PC-9 (cell line): ENCODE measurements around the gene CABYR. TPM values are rescaled to one million over a fixed set of nuclear protein-coding genes. Genes with fewer than 3 reads are reported as not detected.

Experiments used
- BruUV-seq: library from RNA; stranded (reverse); fragments of 400-500 nt; replicated peaks from 2 replicates; lab custom pipeline; 2021; lab: Mats Ljungman, UMichigan
- CTCF ChIA-PET: fragments of 300-600 bp; sonication (Branson Sonifier 250); formaldehyde crosslinking; loops from one replicate; lab custom pipeline; 2022; ENCODE audit warnings: antibody characterized with exemption; lab: Charles Lee
- POLR2A ChIA-PET: fragments of 300-600 bp; sonication (Branson Sonifier 250); formaldehyde crosslinking; loops from one replicate; lab custom pipeline; 2022; ENCODE audit warnings: antibody characterized with exemption; ENCODE audit not compliant: unreplicated experiment; lab: Charles Lee
- DNase-seq, 2 experiments: peaks; one replicate each; pipeline versions ENCODE4 v3.0.0 to v3.0.0-alpha.2; 2015 to 2022; ENCODE audit warnings: mixed read lengths in 1 of 2
- H2AFZ ChIP-seq: fragments of 200-600 bp; sonication (generic); 2 replicates; pipeline ENCODE4 v1.8.1; 2017; ENCODE audit warnings: antibody characterized with exemption
- H3F3A ChIP-seq: fragments of 200-600 bp; sonication (generic); 2 replicates; pipeline ENCODE4 v1.8.1; 2017; ENCODE audit warnings: antibody characterized with exemption, mild to moderate bottlenecking, low read depth; ENCODE audit not compliant: insufficient read depth
- H3K27ac ChIP-seq: fragments of 200-600 bp; sonication (generic); 2 replicates; pipeline ENCODE4 v1.6.1; 2016; ENCODE audit warnings: mixed run types
- H3K27me3 ChIP-seq: fragments of 200-600 bp; sonication (generic); 2 replicates; pipeline ENCODE4 v1.6.1; 2016; ENCODE audit warnings: low read depth, mixed run types; ENCODE audit not compliant: insufficient read depth
- H3K36me3 ChIP-seq: fragments of 200-600 bp; sonication (generic); 2 replicates; pipeline ENCODE4 v1.6.1; 2016; ENCODE audit warnings: low read depth, mixed run types
- H3K4me1 ChIP-seq: fragments of 200-600 bp; sonication (generic); replicated peaks from 2 replicates; pipeline ENCODE4 v1.6.1; 2016; ENCODE audit warnings: mixed run types; ENCODE audit not compliant: insufficient read depth
- H3K4me2 ChIP-seq: fragments of 200-600 bp; sonication (generic); 2 replicates; pipeline ENCODE4 v1.6.1; 2017; ENCODE audit warnings: mixed run types
- H3K4me3 ChIP-seq: fragments of 200-600 bp; sonication (generic); 2 replicates; pipeline ENCODE4 v1.6.1; 2016; ENCODE audit warnings: mixed run types
- H3K79me2 ChIP-seq: fragments of 200-600 bp; sonication (generic); 2 replicates; pipeline ENCODE4 v1.6.1; 2017; ENCODE audit warnings: low read depth, mixed run types
- H3K9me2 ChIP-seq: fragments of 200-600 bp; sonication (generic); 2 replicates; pipeline ENCODE4 v1.8.1; 2017; ENCODE audit warnings: mild to moderate bottlenecking; ENCODE audit not compliant: insufficient read depth
- H3K9me3 ChIP-seq: fragments of 200-600 bp; sonication (generic); 2 replicates; pipeline ENCODE4 v1.8.1; 2016; ENCODE audit warnings: low read depth; ENCODE audit not compliant: insufficient read depth
- H4K20me1 ChIP-seq: fragments of 200-600 bp; sonication (generic); 2 replicates; pipeline ENCODE4 v1.8.1; 2017; ENCODE audit not compliant: insufficient read depth
- EZH2 ChIP-seq: fragments of 200-600 bp; sonication (generic); IDR thresholded peaks from 2 replicates; pipeline ENCODE4 v1.8.0; 2017; ENCODE audit warnings: antibody characterized with exemption, low read depth
- intact Hi-C: fragments of 100-400 bp; cut with micrococcal nuclease; formaldehyde crosslinking; loops from one replicate; pipeline ENCODE4 v1.10.0; 2022; ENCODE audit not compliant: unreplicated experiment
- total RNA-seq: library from RNA; stranded (reverse); gene quantifications from 2 replicates; pipeline ENCODE4 v1.2.3, GENCODE V29; 2021
- TF ChIP-seq, protein P1 (sequence below): fragments of 200-600 bp; sonication (generic); conservative IDR thresholded peaks from 2 replicates; pipeline ENCODE4 v1.6.1; 2017; ENCODE audit warnings: mixed run types, antibody characterized with exemption, mild to moderate bottlenecking, moderate library complexity

The CABYR gene
- total RNA-seq, 1 experiment from 2014 or later: 32.4 TPM

DNA sequence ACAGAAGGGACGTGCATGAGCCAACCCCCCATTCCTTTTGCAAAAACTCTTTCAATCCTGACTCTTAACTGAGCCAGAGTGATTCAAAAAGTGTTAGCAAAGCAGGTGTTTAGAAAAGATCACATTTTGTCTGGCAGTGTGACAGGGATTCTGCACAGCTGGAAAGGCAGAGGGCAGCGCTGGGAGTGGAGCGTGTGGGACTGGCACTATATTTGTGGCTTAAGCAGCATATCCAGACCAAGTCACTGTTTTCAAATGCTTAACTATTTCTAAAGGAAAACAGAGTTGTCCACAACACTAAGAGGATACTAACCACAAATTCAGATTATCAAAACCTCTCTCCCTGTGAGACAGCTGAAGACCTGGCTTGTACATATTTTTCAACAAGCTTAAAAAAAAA lies 19.0 kb downstream of the CABYR start:
- Histone ChIP-seq H2AFZ (no peak overlapping the region), H3K9me3 (no peaks in the 10 kb centered on the region), H4K20me1 (no peaks in the 10 kb centered on the region), H3K27me3 (no peaks in the 10 kb centered on the region), H3K79me2 (no peaks in the 10 kb centered on the region), H3K4me3 (no peak overlapping the region), H3K4me1 (peaks cover 14% of the 10 kb centered on the region), H3F3A (0 out of 2 replicates have a peak, but pooled peaks cover 4% of the 10 kb centered on the region), H3K9me2 (no peaks in the 10 kb centered on the region), H3K4me2 (no peak overlapping the region), H3K27ac (no peak overlapping the region), H3K36me3 (no peaks in the 10 kb centered on the region)
- ChIA-PET POLR2A (no interaction called here), CTCF (no interaction called here)
- DNase-seq: no peak
- no TSS peak for BruUV-seq
- no peak for TF ChIP-seq EZH2
- intact Hi-C loops: no loop called here

DNA sequence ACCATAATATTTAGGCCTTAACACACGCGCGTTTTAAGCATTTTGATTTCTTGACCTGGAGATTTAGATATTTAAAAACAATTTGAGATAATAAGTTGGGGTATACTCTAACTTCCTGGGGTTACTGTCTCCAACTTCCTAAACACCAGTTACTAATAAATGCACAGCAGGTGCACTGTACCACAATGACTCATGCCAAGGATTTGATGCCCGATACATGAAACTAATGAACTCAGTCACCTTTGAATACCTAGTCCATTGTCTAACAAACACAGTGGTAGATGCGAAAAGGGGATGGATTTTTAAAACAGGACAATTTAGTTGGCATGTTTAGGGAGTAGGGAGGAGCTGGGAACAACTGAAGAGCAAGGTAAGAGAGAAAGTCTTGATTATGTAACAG lies 21.2 kb downstream of the CABYR start:
- TF ChIP-seq, protein P1, sequence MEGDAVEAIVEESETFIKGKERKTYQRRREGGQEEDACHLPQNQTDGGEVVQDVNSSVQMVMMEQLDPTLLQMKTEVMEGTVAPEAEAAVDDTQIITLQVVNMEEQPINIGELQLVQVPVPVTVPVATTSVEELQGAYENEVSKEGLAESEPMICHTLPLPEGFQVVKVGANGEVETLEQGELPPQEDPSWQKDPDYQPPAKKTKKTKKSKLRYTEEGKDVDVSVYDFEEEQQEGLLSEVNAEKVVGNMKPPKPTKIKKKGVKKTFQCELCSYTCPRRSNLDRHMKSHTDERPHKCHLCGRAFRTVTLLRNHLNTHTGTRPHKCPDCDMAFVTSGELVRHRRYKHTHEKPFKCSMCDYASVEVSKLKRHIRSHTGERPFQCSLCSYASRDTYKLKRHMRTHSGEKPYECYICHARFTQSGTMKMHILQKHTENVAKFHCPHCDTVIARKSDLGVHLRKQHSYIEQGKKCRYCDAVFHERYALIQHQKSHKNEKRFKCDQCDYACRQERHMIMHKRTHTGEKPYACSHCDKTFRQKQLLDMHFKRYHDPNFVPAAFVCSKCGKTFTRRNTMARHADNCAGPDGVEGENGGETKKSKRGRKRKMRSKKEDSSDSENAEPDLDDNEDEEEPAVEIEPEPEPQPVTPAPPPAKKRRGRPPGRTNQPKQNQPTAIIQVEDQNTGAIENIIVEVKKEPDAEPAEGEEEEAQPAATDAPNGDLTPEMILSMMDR: no peak
- no peak for TF ChIP-seq EZH2
- intact Hi-C loops: no loop called here
- POLR2A ChIA-PET: interaction anchor here (0.6 kb wide), 2 partner anchors 224 to 627 kb away, joined by 3 read pairs; no protein-coding TSS in a partner anchor
- DNase-seq: peak in 1 of 2 experiments; percentile 75
- Histone ChIP-seq H2AFZ (no peak overlapping the region), H3K9me3 (no peaks in the 10 kb centered on the region), H3K79me2 (no peaks in the 10 kb centered on the region), H3K9me2 (no peaks in the 10 kb centered on the region), H4K20me1 (no peaks in the 10 kb centered on the region), H3K4me3 (no peak overlapping the region), H3K36me3 (no peaks in the 10 kb centered on the region), H3K4me2 (no peak overlapping the region), H3F3A (0 out of 2 replicates have a peak, but pooled peaks cover 4% of the 10 kb centered on the region), H3K4me1 (peaks cover 14% of the 10 kb centered on the region), H3K27ac (no peak overlapping the region), H3K27me3 (no peaks in the 10 kb centered on the region)
- no TSS peak for BruUV-seq
- CTCF ChIA-PET: no interaction called here

DNA sequence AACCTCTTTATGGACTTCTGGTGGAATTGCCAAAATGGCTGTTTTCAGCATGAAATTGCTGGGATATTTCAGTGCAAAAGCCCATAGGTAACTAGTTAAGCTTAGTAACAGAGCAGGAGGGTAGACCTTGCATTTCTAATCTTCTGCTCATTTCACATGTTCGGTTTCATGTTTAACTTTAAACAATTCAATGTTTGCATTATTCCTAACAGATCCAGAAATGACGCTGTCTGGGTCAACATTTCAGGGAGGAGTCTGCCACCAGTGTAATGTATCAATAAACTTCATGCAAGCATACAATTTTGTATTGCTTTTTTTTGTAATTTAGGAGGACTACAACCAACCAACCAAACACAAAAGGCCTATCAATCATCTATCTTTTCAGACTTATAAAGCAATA lies 22.4 kb downstream of the CABYR start:
- ChIA-PET CTCF (no interaction called here), POLR2A (no interaction called here)
- no peak for DNase-seq
- BruUV-seq: no TSS peak
- H3K9me2 ChIP-seq: no peaks in the 10 kb centered on the region
- TF ChIP-seq EZH2: no peak
- TF ChIP-seq, protein P1: no peak
- no peaks in the 10 kb centered on the region for H3K9me3 ChIP-seq
- H3K79me2 ChIP-seq: no peaks in the 10 kb centered on the region
- peaks cover 14% of the 10 kb centered on the region for H3K4me1 ChIP-seq
- H3F3A ChIP-seq: 0 out of 2 replicates have a peak, but pooled peaks cover 4% of the 10 kb centered on the region
- H3K4me2 ChIP-seq: no peak overlapping the region
- no peak overlapping the region for H2AFZ ChIP-seq
- H3K4me3 ChIP-seq: no peak overlapping the region
- H3K27me3 ChIP-seq: no peaks in the 10 kb centered on the region
- H4K20me1 ChIP-seq: no peaks in the 10 kb centered on the region
- intact Hi-C loops: no loop called here
- H3K27ac ChIP-seq: no peak overlapping the region
- H3K36me3 ChIP-seq: no peaks in the 10 kb centered on the region

DNA sequence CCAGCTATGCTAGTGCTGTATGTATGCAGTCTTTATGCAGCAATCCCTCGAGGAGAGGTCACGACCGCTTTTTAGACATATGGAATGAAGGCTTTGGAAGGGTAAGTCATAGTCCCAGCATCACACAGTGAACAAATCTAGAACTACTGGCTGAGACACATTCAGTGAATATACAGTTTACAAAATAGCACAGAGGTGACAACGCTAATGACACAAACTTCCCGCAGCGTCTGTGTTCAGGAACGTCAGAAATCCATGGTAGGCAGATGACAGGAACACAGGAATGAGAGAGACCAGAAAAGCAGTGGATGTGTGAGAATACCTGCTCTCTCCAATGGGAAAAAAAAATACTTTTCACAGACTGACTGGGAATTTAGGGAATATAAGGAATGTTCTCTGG lies 29.6 kb downstream of the CABYR start:
- H3K79me2 ChIP-seq: no peaks in the 10 kb centered on the region
- no peak overlapping the region for H3K27ac ChIP-seq
- no peaks in the 10 kb centered on the region for H4K20me1 ChIP-seq
- no peaks in the 10 kb centered on the region for H3K36me3 ChIP-seq
- no peaks in the 10 kb centered on the region; the same call in 1 of the 2 replicates for H3F3A ChIP-seq
- H3K9me3 ChIP-seq: no peaks in the 10 kb centered on the region
- H3K4me1 ChIP-seq: peaks cover 2% of the 10 kb centered on the region
- TF ChIP-seq, protein P1: no peak
- POLR2A ChIA-PET: no interaction called here
- CTCF ChIA-PET: no interaction called here
- intact Hi-C loops: no loop called here
- H3K4me3 ChIP-seq: no peak overlapping the region
- no peaks in the 10 kb centered on the region for H3K27me3 ChIP-seq
- no peak overlapping the region for H3K4me2 ChIP-seq
- H3K9me2 ChIP-seq: no peaks in the 10 kb centered on the region
- no peak overlapping the region for H2AFZ ChIP-seq
- DNase-seq: no peak
- BruUV-seq: no TSS peak
